Measurements from ENCODE around the gene P2RY14. TPM values are rescaled to one million over a fixed set of nuclear protein-coding genes. Genes with fewer than 3 reads are reported as not detected.

P2RY14 gene
- total and polyA plus RNA-seq, 10 of the 15 experiments (the other 5 are each of a cell fraction or from before 2014, with no cell fraction given): 0.06 to 0.37 (median 0.28) TPM; not detected in 7

GRCh38 chr3:151275091-151275490, 3.3 kb downstream of the P2RY14 start:
- H3K4me3 ChIP-seq: no peak overlapping the region
- H2AFZ ChIP-seq (ENCODE audit: control insufficient read depth, low read depth, low read length): no peak overlapping the region
- SMC1A ChIA-PET (ENCODE audit: uncharacterized antibody, unreplicated experiment): interaction anchor here (0.9 to 1.6 kb wide), 8 partner anchors 9 to 113 kb away, joined by 3 to 13 read pairs (median 4); no protein-coding TSS in a partner anchor
- 97% methylated on average over 5 of the region's 5 CpGs for WGBS (ENCODE audit: insufficient coverage, insufficient replicate concordance, low lambda C conversion rate, missing lambda C conversion rate)
- POLR2A ChIA-PET: no interaction called here
- no peaks in the 10 kb centered on the region for H3K9me3 ChIP-seq (replicated peaks; ENCODE audit: control insufficient read depth, insufficient read depth, low read length)
- DNase-seq (ENCODE audit: low read depth, low spot score) (no peak), FAIRE-seq (peak; percentile 49), ATAC-seq (no peak)
- intact Hi-C loops (cut with micrococcal nuclease; ENCODE audit: unreplicated experiment): no loop called here
- no peak overlapping the region for H3K4me2 ChIP-seq (ENCODE audit: control insufficient read depth, insufficient read depth)
- RAD21 ChIA-PET (ENCODE audit: unreplicated experiment): no interaction called here
- in situ Hi-C loops (cut with MboI): loop anchor here (5.0 to 10.0 kb wide), 3 partner anchors 48 to 730 kb away; partner anchors contain the start of genes EIF2A and SERP1
- CTCF ChIA-PET: interaction anchor here (0.8 to 9.6 kb wide), 6 partner anchors 8 to 107 kb away, joined by 3 to 182 read pairs (median 4); no protein-coding TSS in a partner anchor
- H3K36me3 ChIP-seq (ENCODE audit: control insufficient read depth in 2 of 2, insufficient read depth in 2 of 2, low read length in 1 of 2): no peaks in the 10 kb centered on the region
- TF ChIP-seq RUNX3 (IDR thresholded peaks at IDR 0.05; ENCODE audit: low read length) (0 out of 2 replicates have a peak, but pooled peaks have one; percentile 15), HDGF (IDR thresholded peaks at IDR 0.05) (no peak)
- no peak overlapping the region for H3K9ac ChIP-seq (ENCODE audit: control insufficient read depth, insufficient read depth, low read length)
- no TSS peak for BruUV-seq (replicated peaks)
- H3K27me3 ChIP-seq (replicated peaks in 1 of 2; ENCODE audit: control insufficient read depth in 2 of 2, insufficient read depth in 2 of 2, low read length in 1 of 2): no peaks in the 10 kb centered on the region
- peaks cover 36% of the 10 kb centered on the region for H3K4me1 ChIP-seq (ENCODE audit: control insufficient read depth, insufficient read depth, low read length)
- no peaks in the 10 kb centered on the region for H3K79me2 ChIP-seq (ENCODE audit: control insufficient read depth, insufficient read depth, low read length)
- H4K20me1 ChIP-seq (ENCODE audit: control insufficient read depth, insufficient read depth): no peaks in the 10 kb centered on the region
- no peak overlapping the region for H3K27ac ChIP-seq (ENCODE audit: control insufficient read depth, insufficient read depth)

GRCh38 chr3:151269631-151270030, 8.7 kb downstream of the P2RY14 start:
- Histone ChIP-seq H3K9me3 (replicated peaks; ENCODE audit: control insufficient read depth, insufficient read depth, low read length) (no peaks in the 10 kb centered on the region), H4K20me1 (ENCODE audit: control insufficient read depth, insufficient read depth) (no peaks in the 10 kb centered on the region), H3K27me3 (replicated peaks in 1 of 2; ENCODE audit: control insufficient read depth in 2 of 2, insufficient read depth in 2 of 2, low read length in 1 of 2) (no peaks in the 10 kb centered on the region), H3K27ac (ENCODE audit: control insufficient read depth, insufficient read depth) (no peak overlapping the region), H3K4me1 (ENCODE audit: control insufficient read depth, insufficient read depth, low read length) (peaks cover 16% of the 10 kb centered on the region), H3K4me2 (ENCODE audit: control insufficient read depth, insufficient read depth) (no peak overlapping the region), H3K4me3 (no peak overlapping the region), H3K9ac (ENCODE audit: control insufficient read depth, insufficient read depth, low read length) (no peak overlapping the region), H3K79me2 (ENCODE audit: control insufficient read depth, insufficient read depth, low read length) (no peaks in the 10 kb centered on the region), H3K36me3 (ENCODE audit: control insufficient read depth in 2 of 2, insufficient read depth in 2 of 2, low read length in 1 of 2) (no peaks in the 10 kb centered on the region), H2AFZ (ENCODE audit: control insufficient read depth, low read depth, low read length) (no peak overlapping the region)
- ATAC-seq: no peak
- POLR2A ChIA-PET: no interaction called here
- BruUV-seq (replicated peaks): no TSS peak
- WGBS (ENCODE audit: insufficient coverage, insufficient replicate concordance, low lambda C conversion rate, missing lambda C conversion rate): 32% methylated on average over 5 of the region's 5 CpGs
- SMC1A ChIA-PET (ENCODE audit: uncharacterized antibody, unreplicated experiment): interaction anchor here (1.1 to 3.4 kb wide), 2 partner anchors 10 to 42 kb away, joined by 3 to 21 read pairs; partner anchors contain the start of gene P2RY14
- no peak for DNase-seq (ENCODE audit: low read depth, low spot score)
- no peak for FAIRE-seq
- intact Hi-C loops (cut with micrococcal nuclease; ENCODE audit: unreplicated experiment): no loop called here
- in situ Hi-C loops (cut with MboI): loop anchor here (10.0 kb wide), 1 partner anchor 725 kb away; the partner anchor contains the start of genes EIF2A and SERP1
- RAD21 ChIA-PET (ENCODE audit: unreplicated experiment): no interaction called here
- CTCF ChIA-PET: no interaction called here
- TF ChIP-seq TBL1XR1 (IDR thresholded peaks at IDR 0.05; ENCODE audit: low read depth, low read length): no peak
- no peak for TF ChIP-seq RUNX3 (IDR thresholded peaks at IDR 0.05; ENCODE audit: low read length)
- TF ChIP-seq NR2F1 (conservative IDR thresholded peaks at IDR 0.05): no peak
- no peak for TF ChIP-seq ZNF24 (IDR thresholded peaks at IDR 0.05)
- no peak for TF ChIP-seq IKZF2 (IDR thresholded peaks at IDR 0.05)
- no peak for TF ChIP-seq ZBED1 (IDR thresholded peaks at IDR 0.05; ENCODE audit: borderline replicate concordance)
- TF ChIP-seq PAX5 (IDR thresholded peaks at IDR 0.05; ENCODE audit: borderline replicate concordance, low read depth, low read length): no peak
- TF ChIP-seq IRF5 (IDR thresholded peaks at IDR 0.05; ENCODE audit: borderline replicate concordance): no peak
- TF ChIP-seq CBX5 (IDR thresholded peaks at IDR 0.05; ENCODE audit: low read depth): no peak
- no peak for TF ChIP-seq SRF (IDR thresholded peaks at IDR 0.05; ENCODE audit: low read depth in 2 of 2, low read length in 2 of 2)
- no peak for TF ChIP-seq HDAC2 (IDR thresholded peaks at IDR 0.05)
- no peak for TF ChIP-seq WRNIP1 (IDR thresholded peaks at IDR 0.05; ENCODE audit: borderline replicate concordance, low read depth, low read length)
- no peak for TF ChIP-seq POLR2AphosphoS5 (IDR thresholded peaks at IDR 0.05; ENCODE audit: low read length)
- no peak for TF ChIP-seq BMI1 (IDR thresholded peaks at IDR 0.05; ENCODE audit: borderline replicate concordance)
- TF ChIP-seq, protein P1, sequence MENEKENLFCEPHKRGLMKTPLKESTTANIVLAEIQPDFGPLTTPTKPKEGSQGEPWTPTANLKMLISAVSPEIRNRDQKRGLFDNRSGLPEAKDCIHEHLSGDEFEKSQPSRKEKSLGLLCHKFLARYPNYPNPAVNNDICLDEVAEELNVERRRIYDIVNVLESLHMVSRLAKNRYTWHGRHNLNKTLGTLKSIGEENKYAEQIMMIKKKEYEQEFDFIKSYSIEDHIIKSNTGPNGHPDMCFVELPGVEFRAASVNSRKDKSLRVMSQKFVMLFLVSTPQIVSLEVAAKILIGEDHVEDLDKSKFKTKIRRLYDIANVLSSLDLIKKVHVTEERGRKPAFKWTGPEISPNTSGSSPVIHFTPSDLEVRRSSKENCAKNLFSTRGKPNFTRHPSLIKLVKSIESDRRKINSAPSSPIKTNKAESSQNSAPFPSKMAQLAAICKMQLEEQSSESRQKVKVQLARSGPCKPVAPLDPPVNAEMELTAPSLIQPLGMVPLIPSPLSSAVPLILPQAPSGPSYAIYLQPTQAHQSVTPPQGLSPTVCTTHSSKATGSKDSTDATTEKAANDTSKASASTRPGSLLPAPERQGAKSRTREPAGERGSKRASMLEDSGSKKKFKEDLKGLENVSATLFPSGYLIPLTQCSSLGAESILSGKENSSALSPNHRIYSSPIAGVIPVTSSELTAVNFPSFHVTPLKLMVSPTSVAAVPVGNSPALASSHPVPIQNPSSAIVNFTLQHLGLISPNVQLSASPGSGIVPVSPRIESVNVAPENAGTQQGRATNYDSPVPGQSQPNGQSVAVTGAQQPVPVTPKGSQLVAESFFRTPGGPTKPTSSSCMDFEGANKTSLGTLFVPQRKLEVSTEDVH (IDR thresholded peaks at IDR 0.05; ENCODE audit: low read depth, partially characterized antibody): no peak

All from GM12878 (cell line).